NAMALWA (cell line): ENCODE data around the gene BPIFB4.
"Not testable (repeated sequence)": the region's sequence is repeated elsewhere in the genome, so short reads cannot be mapped to it uniquely, and the experiment has no call there.

Source experiments
- DNase-seq: peaks from one replicate; pipeline ENCODE4 v3.0.0-alpha.2; 2015; ENCODE audit warnings: low spot score

Gene BPIFB4

DNA sequence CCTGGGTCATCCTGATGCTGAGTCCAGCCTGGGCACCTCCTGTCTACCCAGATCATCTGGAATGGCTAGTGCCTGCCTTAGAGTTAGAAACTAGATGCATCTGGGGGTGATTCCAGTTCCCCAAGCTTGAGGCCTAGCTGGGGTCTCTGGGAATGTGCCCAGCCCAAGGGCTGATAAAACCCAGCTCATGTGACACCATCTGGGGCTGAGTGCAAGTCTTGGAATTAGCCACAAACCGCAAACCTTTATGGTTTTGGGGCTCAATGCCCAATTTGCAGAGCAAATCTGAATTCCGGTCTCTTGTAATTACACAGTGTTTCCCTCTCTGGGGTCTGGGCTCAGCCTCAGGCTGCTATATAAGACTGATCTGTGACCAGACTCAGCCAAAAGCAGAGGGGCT is at the start of gene BPIFB4:
BPIFB4 (plus strand) TSS at position 385 of the 400 bp plus-strand sequence. CDS start 1,884 bp downstream, outside the sequence.
- DNase-seq, result no peak

DNA sequence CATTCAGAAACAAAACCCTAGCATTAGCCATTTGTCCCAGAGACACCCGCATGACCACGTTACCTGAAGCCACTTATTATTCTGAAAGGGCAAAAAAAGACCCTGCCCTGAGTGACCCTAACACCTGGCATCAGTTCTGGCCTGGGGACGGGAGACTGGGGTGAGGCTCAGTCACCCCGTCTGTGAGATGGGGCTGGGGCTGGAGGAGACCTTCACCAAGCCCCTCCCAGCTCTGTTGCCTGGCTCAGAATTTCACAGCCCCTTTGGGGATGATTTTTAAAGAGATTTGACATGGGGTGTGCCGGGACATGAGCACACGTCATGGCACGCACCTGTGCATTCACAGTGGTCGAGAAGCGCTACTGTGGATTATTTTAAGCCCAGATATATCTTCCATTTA is 49.4 kb upstream of the BPIFB4 start:
- DNase-seq, result no peak

DNA sequence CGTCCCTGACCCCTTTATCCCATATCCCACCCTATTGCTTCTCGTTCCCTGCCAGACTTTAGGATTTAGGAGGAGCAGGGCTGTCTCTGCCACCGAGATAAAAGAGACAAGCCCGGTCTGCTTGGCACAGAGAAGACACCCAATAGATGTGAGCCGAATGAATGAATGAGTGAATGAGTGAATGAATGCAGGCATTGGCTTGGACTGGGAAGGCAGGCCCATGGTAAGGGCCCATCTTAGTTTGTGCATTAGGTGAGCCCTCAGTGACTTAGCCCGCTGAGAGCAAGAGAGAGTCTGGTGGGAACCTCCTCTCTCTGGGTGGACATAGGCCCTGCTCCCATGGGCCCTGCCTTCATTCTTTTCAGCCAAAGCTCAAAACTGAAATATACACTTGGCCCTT is 48.9 kb upstream of the BPIFB4 start:
- DNase-seq, result no peak

DNA sequence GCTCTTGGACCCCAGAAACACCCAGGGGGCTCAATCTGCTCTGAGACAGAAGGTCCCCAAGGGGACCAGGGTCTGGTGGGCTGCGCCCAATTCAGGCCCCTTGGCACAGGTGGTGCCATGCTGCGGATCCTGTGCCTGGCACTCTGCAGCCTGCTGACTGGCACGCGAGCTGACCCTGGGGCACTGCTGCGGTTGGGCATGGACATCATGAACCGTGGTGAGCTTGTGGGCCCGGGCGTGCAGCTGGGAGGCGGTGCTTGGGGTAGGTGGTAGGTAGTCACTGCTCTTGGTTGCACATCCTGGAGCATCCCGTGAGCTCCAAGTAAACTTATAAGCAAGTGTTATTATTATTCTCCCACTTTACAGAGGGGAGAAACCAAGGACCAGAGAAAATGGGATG is 47.9 kb upstream of the BPIFB4 start, which contains the start of gene BPIFB6:
BPIFB6 (plus strand) TSS at position 118 of the 400 bp plus-strand sequence; CDS start at position 118, 0 bp downstream.
- no peak for DNase-seq

DNA sequence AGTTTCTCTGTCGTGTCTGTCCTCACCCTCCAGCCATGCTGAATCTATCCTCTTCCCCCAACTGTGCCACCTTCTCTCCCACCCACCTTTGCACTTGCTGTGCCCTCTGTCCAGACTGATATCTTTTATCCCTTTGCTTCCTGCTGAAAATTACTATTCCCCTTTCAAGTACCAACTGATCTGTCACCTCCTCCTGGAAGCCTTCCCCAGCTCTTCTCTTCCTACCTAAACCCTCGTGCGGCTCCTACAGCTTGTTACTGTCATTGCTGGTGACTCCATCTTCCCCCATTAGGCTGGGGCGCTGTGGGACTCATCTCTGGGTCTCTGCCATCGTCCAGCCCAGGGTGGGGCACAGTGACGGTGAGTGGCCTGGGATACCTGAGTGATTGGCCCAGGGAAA is 46.9 kb upstream of the BPIFB4 start:
- DNase-seq, result no peak

DNA sequence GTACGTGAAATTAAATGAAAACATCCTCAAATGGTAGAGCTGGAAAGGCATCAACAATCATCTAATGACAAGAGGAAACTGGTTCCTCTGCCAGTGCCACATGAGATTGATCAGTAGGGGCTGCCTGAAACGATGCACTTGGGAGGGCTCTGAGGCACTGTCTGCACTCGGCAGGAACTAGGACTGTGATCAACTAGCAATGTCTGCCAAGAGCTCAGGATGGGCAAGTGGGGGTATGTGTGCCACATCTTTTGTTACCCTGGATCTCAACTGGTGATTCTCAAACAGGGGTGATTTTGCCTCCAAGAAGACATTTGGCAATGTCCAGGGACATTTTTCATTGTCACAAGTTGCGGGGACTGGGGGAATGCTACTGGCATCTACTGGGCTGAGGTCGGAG is 46.1 kb upstream of the BPIFB4 start:
- DNase-seq, result no peak

DNA sequence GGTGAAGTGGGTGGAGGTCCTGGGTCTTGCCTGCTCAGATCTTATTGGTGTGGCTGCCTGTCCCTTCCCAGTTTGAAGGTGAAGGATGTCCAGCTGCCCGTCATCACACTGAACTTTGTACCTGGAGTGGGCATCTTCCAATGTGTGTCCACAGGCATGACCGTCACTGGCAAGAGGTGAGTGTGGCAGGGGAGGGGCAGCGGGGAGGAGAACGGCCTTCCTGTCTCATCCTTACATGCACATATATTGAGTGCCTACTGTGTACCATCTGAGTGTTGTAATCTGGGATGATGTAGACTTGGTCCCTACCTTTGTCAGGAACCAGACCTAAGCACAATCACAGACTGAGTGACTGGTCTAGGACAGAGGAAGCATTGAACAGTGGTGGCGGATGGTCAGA is 45.3 kb upstream of the BPIFB4 start:
- DNase-seq, result no peak

DNA sequence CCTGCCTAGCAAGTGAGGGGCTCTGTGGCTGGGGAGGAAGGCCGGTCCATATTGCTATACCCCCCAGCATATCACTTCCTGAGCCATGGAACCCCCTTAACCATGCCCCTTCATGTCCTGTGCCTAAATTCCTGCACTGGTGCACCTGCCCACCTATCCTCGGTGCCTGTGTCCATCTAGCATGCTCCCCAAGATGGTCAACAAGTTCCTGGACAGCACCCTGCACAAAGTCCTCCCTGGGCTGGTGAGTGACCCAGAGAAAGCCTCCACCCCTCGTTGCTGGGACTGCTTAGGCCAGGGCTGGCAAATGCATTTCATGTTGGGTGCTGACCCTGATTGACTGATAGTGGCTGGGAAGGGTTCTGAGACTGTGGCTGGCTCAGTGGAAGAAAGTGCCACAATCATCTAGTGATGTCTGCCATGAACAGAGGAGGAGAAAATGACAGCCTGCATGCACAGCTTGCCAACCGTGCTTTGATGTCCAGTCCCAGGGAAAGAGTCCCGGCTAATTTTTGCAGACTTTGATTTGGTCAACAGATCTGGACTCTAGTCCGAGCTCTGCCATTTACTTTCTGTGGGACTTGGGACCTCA is 44.4 kb upstream of the BPIFB4 start:
- DNase-seq, result no peak

DNA sequence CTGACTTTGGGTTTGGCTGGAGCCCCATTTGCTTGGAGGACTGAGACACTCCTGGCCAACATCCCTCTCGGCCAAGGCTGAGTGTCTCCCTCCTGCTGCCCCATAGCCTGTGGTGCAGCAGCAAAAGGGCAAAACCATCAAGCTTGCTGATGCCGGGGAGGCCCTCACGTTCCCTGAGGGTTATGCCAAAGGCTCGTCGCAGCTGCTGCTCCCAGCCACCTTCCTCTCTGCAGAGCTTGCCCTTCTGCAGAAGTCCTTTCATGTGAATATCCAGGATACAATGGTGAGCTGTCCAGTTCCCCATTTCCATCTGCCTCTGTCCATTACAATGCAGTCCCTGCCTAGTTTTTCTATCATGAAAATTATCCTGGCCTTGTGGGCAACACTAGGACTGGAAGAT is 42.0 kb upstream of the BPIFB4 start:
- no peak for DNase-seq

DNA sequence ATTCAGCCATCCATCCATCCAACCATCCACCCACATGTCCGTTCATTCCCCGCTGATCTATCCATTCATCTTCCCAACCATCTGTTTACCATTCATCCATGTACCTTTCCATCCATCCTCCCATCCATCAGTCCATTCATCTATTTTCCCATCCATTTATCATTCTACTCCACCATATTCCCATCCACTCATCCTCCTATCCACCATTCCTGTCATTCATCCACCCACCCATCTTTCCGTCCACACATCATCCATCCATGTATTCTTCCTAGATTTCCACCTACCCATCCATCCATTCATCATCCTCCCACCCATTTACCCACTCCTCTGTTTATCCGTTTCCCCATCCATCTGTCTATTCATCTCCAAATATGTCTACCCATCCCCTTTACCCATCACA is 41.2 kb upstream of the BPIFB4 start:
- DNase-seq, result no peak

DNA sequence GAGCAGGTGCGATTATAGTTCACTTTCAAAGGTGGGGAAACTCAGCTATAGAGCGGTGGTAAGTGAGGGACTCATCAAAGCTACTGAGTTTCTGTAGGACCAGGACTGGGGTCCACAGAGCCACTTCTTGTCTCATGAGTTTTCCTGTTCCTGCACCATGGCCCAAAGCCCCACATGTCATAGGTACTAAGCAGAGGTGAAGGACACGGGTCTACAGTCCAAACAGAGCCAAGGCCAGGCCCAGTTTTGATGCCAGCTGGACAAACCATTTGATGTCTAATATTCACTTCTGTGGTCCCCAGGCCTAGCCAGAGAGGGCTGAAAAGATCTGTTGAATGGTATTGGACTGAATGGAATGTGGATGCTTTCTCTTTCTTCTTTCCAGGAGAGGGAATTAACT is 37.0 kb upstream of the BPIFB4 start:
- DNase-seq, result no peak

DNA sequence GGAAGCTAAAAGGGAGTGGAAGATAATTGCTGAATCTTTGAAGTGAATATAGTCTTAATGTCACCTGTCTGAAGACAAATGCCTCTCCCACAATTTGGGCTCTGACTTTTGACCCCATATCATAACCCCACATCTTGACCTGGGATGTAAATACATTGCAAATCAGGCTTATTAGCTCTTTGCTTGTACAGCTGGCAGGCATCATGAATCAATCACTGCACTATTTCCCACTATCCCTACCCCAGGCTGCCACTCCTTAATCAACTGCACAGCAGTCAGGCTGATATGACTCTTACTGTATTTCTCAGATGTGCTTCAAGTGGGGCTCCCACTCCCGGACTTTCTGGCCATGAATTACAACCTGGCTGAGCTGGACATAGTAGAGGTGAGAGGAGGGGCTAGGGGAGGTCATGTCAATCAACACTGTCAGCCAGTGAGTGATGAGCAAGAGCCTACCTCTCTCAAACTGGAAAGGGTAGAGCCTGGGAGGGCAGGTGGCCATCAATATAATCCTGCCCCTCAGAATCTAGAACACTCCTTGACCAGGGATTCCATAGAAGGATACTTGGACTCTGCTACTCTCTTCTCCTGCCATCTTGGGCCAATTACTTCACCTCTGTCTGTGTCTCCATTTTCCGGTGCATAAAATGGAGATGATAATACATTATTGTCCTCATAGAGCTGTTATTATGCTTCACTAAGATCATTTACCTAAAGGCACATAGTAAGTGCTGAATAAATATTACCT is 36.3 kb upstream of the BPIFB4 start:
- DNase-seq, result no peak

DNA sequence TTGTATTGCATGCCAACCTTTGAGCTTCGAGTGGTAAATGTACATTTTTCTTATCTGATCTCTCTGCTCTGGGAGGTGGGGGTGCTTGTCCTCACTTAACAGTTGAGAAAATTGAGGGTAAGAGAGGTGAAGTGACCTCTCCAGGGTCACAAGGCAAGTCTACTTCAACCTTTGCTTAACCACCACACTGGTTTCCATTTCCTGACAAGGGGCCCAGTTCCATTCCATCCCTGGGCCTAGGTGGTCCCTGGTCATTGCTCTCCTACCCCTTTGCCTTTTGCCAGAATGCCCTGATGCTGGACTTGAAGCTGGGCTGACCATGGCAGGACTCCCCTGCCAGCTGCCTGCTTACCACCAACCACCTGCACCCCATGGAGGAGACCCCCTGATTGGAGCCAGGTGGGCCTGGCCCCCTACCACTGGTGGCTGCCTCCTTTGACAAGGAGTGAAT is 35.7 kb upstream of the BPIFB4 start:
- DNase-seq, result no peak

DNA sequence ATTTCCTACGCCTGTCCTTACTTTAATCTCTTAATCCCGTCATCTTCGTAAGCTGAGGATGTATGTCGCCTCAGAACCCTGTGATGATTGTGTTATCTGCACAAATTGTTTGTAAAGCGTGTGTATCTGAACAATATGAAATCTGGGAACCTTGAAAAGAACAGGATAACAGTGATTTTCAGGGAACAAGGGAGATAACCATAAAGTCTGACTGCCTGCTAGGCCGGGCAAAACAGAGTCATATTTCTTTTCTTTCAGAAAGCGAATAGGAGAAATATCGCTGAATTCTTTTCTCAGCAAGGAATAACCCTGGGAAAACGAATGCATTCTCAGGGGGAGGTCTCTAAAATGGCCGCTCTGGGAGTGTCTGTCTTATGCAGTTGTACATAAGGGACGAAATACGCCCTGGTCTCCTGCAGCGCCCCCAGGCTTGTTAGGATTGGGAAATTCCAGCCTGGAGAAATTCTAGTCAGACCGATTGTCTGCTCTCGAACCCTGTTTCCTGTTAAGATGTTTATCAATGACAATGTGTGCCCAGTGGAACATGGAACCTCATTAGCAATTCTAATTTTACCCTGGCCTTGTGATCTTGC is 34.2 kb upstream of the BPIFB4 start:
- not testable (repeated sequence) for DNase-seq

DNA sequence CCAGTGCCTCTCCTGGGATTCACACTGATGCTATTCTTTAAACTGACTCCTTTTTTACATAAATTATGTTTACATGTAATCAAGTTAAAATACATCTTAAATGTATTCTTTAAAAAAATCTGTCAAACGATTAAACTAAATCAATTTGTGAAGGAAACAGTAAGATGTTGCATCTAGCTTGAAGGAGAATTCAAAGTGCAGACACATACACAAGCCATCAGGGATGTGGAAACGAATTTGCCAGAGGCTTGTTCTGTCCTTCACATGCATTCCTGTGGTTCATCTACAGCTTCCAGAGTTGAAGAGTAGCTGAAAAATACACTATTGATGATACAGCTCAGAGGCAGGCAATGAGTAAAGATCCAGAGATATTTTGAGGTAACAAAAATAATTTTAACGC is 33.0 kb upstream of the BPIFB4 start:
- no peak for DNase-seq

DNA sequence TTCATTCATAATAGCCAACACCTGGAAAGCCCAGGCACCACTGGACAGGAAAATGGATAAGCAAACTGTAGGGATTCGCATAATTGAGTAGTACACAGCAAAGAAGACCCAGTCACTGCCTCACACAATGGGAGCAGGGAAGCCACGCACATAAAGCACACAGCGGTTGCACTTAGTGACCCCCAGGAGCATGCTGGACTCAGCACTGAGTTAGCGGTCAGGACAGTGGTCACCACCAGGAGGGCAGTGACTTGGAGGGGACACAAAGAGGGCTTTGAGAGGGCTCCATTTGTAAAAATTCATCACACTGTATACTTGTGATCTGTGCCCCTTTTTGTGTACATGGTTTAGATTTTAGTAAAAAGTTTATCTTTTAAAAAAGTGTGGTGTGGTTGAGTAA is 28.1 kb upstream of the BPIFB4 start:
- DNase-seq, result no peak

DNA sequence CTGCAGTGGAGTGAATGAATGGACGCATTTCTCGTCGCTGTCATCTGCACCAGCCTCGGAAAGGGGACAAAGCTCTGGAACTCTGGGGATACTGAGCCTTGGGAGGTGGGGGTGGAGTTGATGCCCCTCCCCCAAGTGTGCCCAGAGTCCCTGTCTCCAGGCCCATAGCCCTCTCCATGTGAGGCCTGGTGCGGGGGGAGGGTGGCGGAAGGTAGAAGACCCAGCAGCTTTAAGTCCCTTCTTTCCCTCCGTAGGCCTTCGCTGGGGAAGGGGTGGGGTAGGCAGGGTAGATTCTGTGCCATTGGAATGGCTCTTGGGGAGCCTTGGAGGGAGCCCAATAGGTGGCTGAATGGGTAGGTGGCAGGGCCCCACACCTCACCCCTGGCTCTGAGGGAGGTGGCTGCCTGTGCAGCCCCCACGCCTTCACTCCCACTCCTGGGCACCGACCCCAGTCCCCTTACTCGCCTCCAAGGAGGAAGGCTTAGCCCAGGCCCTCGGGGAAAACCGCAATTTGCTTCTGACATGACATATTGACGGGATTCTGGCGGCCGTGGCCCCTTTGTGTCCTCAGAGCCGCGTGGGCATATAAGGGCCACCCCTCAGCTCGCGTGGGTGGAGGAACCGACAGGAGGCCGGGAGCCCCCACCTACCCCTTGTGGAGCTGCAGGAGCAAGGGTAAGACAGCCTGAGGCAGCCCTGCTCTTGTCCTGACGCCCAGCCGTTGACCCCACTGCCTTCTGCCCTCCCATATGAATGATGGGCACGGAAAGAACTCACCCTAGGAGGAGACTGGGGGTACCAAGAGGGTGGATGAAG is 25.9 kb upstream of the BPIFB4 start, which contains the start of gene BPIFB3:
BPIFB3 (plus strand) TSS at position 613 of the 816 bp plus-strand sequence. CDS start 1,533 bp downstream, outside the sequence.
- no peak for DNase-seq

DNA sequence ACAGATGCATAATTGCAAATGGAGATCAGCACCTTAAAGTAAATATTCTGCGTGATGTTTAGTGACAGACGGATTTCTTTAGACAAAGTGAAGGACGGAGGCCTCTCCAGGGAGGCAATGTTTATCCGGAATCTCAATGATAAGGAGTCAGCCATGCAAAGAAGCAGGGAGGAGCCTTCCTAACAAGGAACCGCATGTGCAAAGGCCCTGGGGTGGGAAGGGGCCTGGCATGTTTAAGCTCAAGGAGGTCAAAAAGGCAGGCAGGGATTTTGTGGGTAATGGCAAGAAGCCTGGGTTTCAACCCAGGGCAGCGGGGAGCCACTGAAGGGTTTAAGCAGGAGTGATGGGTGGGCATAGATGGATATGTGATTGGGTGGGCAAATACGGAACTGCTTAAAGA is 25.1 kb upstream of the BPIFB4 start:
- no peak for DNase-seq

DNA sequence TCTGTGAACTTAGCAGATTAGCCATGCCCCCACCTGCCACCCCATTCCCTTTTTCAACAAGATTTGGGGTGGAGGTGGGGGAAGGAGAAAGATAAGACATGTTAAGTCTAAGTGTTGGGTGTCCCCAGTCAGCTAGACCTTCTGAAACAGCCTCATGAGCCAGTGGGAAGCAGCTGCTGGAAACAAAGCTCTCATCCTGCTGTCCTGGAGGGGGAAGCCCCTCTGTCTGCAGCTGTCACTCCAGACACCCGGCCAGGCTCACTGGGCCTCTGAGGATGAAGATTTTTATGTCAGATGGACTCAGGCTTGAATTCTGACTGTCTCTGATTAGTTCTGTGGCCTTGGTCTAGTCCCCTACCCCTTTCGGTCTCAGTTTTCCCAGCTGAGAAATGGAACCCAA is 24.7 kb upstream of the BPIFB4 start:
- no peak for DNase-seq

DNA sequence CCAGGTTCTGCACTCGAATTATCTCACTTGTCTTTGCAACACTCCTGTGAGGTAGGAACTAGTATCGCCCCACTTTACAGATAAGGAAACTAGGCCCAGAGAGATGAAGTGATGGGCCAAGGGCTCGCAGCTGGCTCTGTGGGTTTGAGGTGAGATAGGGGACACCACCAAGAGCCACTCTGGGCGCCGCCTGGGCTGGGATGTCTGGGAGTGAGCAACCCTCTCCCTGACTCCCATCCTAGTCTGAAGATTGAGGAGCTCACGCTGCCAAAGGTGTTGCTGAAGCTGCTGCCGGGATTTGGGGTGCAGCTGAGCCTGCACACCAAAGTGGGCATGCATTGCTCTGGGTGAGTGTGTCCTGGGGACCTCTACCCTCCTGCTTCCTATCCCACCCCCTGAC is 20.3 kb upstream of the BPIFB4 start:
- DNase-seq, result no peak

DNA sequence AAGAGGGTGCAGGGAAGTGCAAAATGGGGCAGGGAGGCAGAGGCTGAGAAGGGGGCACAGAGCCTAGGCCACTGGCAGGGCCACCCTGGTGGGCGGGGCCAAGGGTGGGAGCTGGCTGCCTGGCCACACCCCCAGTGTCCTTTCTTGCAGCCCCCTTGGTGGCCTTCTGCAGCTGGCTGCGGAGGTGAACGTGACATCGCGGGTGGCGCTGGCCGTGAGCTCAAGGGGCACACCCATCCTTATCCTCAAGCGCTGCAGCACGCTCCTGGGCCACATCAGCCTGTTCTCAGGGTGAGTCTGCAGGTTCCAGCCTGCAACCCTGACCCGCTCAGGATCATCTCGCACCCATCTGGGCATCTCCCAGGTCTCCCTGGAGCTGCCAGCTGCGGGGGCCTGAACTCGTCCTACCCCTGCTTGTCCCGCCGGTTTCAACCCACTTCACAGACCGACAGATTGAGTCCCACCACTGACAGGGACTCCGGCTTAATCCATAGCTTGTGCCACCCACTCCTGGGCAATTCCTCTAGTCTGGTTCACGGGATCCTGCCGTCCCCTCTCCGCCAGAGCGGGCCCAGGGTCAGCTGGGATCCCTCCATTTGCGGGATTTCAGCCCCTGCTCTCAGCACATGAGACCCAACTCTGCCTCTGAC is 19.6 kb upstream of the BPIFB4 start:
- DNase-seq, result no peak

DNA sequence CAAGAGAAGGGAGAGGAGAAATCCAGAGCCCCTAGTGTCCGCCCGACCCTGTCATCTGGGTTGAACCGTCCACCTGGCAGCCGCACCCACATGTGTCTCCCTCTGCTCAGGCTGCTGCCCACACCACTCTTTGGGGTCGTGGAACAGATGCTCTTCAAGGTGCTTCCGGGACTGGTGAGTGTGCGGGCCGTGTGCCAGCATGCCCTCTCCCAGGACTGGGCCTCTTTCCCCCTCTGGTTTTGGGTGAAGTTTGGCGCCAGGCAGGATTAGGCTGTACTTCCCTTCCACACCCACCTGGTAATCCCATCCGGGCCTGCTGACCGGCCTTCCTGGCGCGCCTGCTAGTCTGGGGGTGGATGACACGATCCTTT is 17.8 kb upstream of the BPIFB4 start:
- no peak for DNase-seq
